HEK293 (cell line): ENCODE results near the gene FYTTD1.

Source experiments
- CTCF ChIA-PET: fragments of 350-600 bp; formaldehyde crosslinking; extraction: SDS; loops from one replicate; lab custom pipeline; 2021; ENCODE audit warnings: antibody characterized with exemption; lab: Yijun Ruan, JAX
- POLR2A ChIA-PET: fragments of 300-600 bp; formaldehyde crosslinking; extraction: SDS; loops from one replicate; lab custom pipeline; 2020; ENCODE audit warnings: antibody characterized with exemption, inconsistent platforms; lab: Yijun Ruan, JAX
- H3K27ac ChIP-seq: fragments of 200-500 bp; sonication (Bioruptor generic); 2 replicates; pipeline ENCODE4 v1.5.1; 2014; ENCODE audit warnings: low read depth, low read length, control low read depth, inconsistent platforms; ENCODE audit errors: extremely low read depth
- H3K36me3 ChIP-seq, 2 experiments: fragments of 200-500 bp in 1 of 2; sonication (Bioruptor generic) in 1 of 2; 1 replicate in 1 of 2; 2 replicates in 1 of 2; pipeline ENCODE4 v1.5.1; 2014 to 2017; ENCODE audit warnings: inconsistent platforms in 2 of 2, low read length in 2 of 2; ENCODE audit not compliant: control insufficient read depth in 2 of 2, insufficient read depth in 1 of 2
- H3K4me1 ChIP-seq: fragments of 200-500 bp; sonication (Bioruptor generic); 2 replicates; pipeline ENCODE4 v1.5.1; 2014; ENCODE audit warnings: mild to moderate bottlenecking, low read length, inconsistent platforms; ENCODE audit not compliant: control insufficient read depth, insufficient read depth
- H3K4me3 ChIP-seq: 2 replicates; pipeline ENCODE4 v1.5.1; 2011; ENCODE audit warnings: low read depth, mild to moderate bottlenecking, control low read depth, low read length, moderate library complexity
- H3K9me3 ChIP-seq: fragments of 200-500 bp; sonication (Bioruptor generic); 2 replicates; pipeline ENCODE4 v1.5.1; 2014; ENCODE audit warnings: low read depth, low read length, inconsistent platforms; ENCODE audit not compliant: control insufficient read depth, insufficient read depth
- BCL11B ChIP-seq: fragments of 450-650 bp; formaldehyde crosslinking; IDR thresholded peaks from 2 replicates; pipeline ENCODE4 v1.5.1; 2016; ENCODE audit warnings: low read depth, missing biosample characterization, missing genetic modification characterization
- IKZF3 ChIP-seq: fragments of 450-650 bp; IDR thresholded peaks from 2 replicates; pipeline ENCODE4 v1.5.0; 2018; ENCODE audit warnings: missing biosample characterization, mild to moderate bottlenecking, missing genetic modification characterization, moderate library complexity
- KLF7 ChIP-seq: fragments of 450-650 bp; formaldehyde crosslinking; IDR thresholded peaks from 2 replicates; pipeline ENCODE4 v1.5.1; 2016; ENCODE audit warnings: missing biosample characterization, missing genetic modification characterization, borderline replicate concordance
- OSR2 ChIP-seq: fragments of 450-650 bp; formaldehyde crosslinking; IDR thresholded peaks from 2 replicates; pipeline ENCODE4 v1.5.1; 2016; ENCODE audit warnings: missing biosample characterization, missing genetic modification characterization
- PRDM10 ChIP-seq: fragments of 450-650 bp; formaldehyde crosslinking; IDR thresholded peaks from 2 replicates; pipeline ENCODE4 v1.5.1; 2016; ENCODE audit warnings: missing biosample characterization, missing genetic modification characterization
- TRIM28 ChIP-seq: IDR thresholded peaks from 2 replicates; pipeline ENCODE4 v1.6.1; 2011; ENCODE audit warnings: low read length, control low read depth, borderline replicate concordance
- ZBTB17 ChIP-seq: fragments of 450-650 bp; formaldehyde crosslinking; IDR thresholded peaks from 2 replicates; pipeline ENCODE4 v1.5.1; 2016; ENCODE audit warnings: missing biosample characterization, missing genetic modification characterization
- ZBTB48 ChIP-seq: fragments of 450-650 bp; formaldehyde crosslinking; IDR thresholded peaks from 2 replicates; pipeline ENCODE4 v1.5.1; 2016; ENCODE audit warnings: missing biosample characterization, missing genetic modification characterization
- ZFHX2 ChIP-seq: fragments of 450-650 bp; formaldehyde crosslinking; conservative IDR thresholded peaks from 2 replicates; pipeline ENCODE4 v1.5.1; 2016; ENCODE audit warnings: missing biosample characterization, missing genetic modification characterization
- ZFP3 ChIP-seq: fragments of 450-650 bp; formaldehyde crosslinking; IDR thresholded peaks from 2 replicates; pipeline ENCODE4 v1.5.1; 2016; ENCODE audit warnings: low read depth, missing biosample characterization, missing genetic modification characterization
- ZFP41 ChIP-seq: fragments of 450-650 bp; formaldehyde crosslinking; IDR thresholded peaks from 2 replicates; pipeline ENCODE4 v1.5.1; 2016; ENCODE audit warnings: missing biosample characterization, missing genetic modification characterization, borderline replicate concordance
- ZNF169 ChIP-seq: fragments of 450-650 bp; formaldehyde crosslinking; IDR thresholded peaks from 2 replicates; pipeline ENCODE4 v1.5.1; 2016; ENCODE audit warnings: missing biosample characterization, missing genetic modification characterization
- ZNF184 ChIP-seq: fragments of 450-650 bp; IDR thresholded peaks from 2 replicates; pipeline ENCODE4 v1.5.1; 2018; ENCODE audit warnings: missing biosample characterization, mild to moderate bottlenecking, missing genetic modification characterization
- ZNF19 ChIP-seq: fragments of 450-650 bp; formaldehyde crosslinking; IDR thresholded peaks from 2 replicates; pipeline ENCODE4; 2016; ENCODE audit warnings: missing biosample characterization, missing genetic modification characterization, low read depth
- ZNF274 ChIP-seq, 2 experiments: fragments of 200-500 bp in 1 of 2; fragments of 450-650 bp in 1 of 2; sonication (Bioruptor generic) in 1 of 2; formaldehyde crosslinking in 1 of 2; IDR thresholded peaks; 2 replicates each; pipeline versions ENCODE4 v1.5.1 to v1.6.1; 2014 to 2016; ENCODE audit warnings: borderline replicate concordance in 1 of 2, inconsistent platforms in 1 of 2, low read length in 1 of 2, missing biosample characterization in 1 of 2, missing genetic modification characterization in 1 of 2
- ZNF324 ChIP-seq: fragments of 450-650 bp; formaldehyde crosslinking; IDR thresholded peaks from 2 replicates; pipeline ENCODE4 v1.5.1; 2016; ENCODE audit warnings: missing biosample characterization, missing genetic modification characterization
- ZNF366 ChIP-seq: fragments of 450-650 bp; formaldehyde crosslinking; conservative IDR thresholded peaks from 2 replicates; pipeline ENCODE4 v1.5.1; 2016; ENCODE audit warnings: missing biosample characterization, missing genetic modification characterization
- ZNF521 ChIP-seq: fragments of 450-650 bp; formaldehyde crosslinking; IDR thresholded peaks from 2 replicates; pipeline ENCODE4 v1.5.1; 2017; ENCODE audit warnings: missing biosample characterization, mild to moderate bottlenecking, missing genetic modification characterization
- ZNF529 ChIP-seq: fragments of 450-650 bp; formaldehyde crosslinking; IDR thresholded peaks from 2 replicates; pipeline ENCODE4 v1.5.1; 2017; ENCODE audit warnings: missing genetic modification characterization, missing biosample characterization; ENCODE audit not compliant: insufficient replicate concordance
- ZNF544 ChIP-seq: fragments of 450-650 bp; formaldehyde crosslinking; IDR thresholded peaks from 2 replicates; pipeline ENCODE4 v1.5.0; 2017; ENCODE audit warnings: missing biosample characterization, missing genetic modification characterization
- ZNF549 ChIP-seq: fragments of 450-650 bp; IDR thresholded peaks from 2 replicates; pipeline ENCODE4 v1.5.1; 2018; ENCODE audit warnings: missing biosample characterization, missing genetic modification characterization, mild to moderate bottlenecking, inconsistent platforms, moderate library complexity
- ZNF626 ChIP-seq: fragments of 450-650 bp; sonication (Bioruptor Pico); formaldehyde crosslinking; IDR thresholded peaks from 2 replicates; pipeline ENCODE4 v1.5.1; 2018; ENCODE audit warnings: missing biosample characterization, missing genetic modification characterization, inconsistent platforms
- ZSCAN18 ChIP-seq: fragments of 450-650 bp; formaldehyde crosslinking; IDR thresholded peaks from 2 replicates; pipeline ENCODE4 v1.5.1; 2016; ENCODE audit warnings: missing biosample characterization, missing genetic modification characterization
- TF ChIP-seq, protein P1 (sequence below): fragments of 450-650 bp; formaldehyde crosslinking; IDR thresholded peaks from 2 replicates; pipeline ENCODE4 v1.5.1; 2016; ENCODE audit warnings: missing biosample characterization, missing genetic modification characterization, borderline replicate concordance

FYTTD1 gene

GRCh38 chr3:197733042-197733441 lies 16.6 kb upstream of the FYTTD1 start (continued):
- TF ChIP-seq, protein P1, sequence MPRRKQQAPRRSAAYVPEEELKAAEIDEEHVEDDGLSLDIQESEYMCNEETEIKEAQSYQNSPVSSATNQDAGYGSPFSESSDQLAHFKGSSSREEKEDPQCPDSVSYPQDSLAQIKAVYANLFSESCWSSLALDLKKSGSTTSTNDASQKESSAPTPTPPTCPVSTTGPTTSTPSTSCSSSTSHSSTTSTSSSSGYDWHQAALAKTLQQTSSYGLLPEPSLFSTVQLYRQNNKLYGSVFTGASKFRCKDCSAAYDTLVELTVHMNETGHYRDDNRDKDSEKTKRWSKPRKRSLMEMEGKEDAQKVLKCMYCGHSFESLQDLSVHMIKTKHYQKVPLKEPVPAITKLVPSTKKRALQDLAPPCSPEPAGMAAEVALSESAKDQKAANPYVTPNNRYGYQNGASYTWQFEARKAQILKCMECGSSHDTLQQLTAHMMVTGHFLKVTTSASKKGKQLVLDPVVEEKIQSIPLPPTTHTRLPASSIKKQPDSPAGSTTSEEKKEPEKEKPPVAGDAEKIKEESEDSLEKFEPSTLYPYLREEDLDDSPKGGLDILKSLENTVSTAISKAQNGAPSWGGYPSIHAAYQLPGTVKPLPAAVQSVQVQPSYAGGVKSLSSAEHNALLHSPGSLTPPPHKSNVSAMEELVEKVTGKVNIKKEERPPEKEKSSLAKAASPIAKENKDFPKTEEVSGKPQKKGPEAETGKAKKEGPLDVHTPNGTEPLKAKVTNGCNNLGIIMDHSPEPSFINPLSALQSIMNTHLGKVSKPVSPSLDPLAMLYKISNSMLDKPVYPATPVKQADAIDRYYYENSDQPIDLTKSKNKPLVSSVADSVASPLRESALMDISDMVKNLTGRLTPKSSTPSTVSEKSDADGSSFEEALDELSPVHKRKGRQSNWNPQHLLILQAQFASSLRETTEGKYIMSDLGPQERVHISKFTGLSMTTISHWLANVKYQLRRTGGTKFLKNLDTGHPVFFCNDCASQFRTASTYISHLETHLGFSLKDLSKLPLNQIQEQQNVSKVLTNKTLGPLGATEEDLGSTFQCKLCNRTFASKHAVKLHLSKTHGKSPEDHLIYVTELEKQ, result no peak
- TF ChIP-seq ZNF544 (tag by site-specific recombination), result no peak
- no peak for TF ChIP-seq IKZF3 (tag by site-specific recombination)
- no peak for TF ChIP-seq OSR2 (tag by site-specific recombination)

DNA sequence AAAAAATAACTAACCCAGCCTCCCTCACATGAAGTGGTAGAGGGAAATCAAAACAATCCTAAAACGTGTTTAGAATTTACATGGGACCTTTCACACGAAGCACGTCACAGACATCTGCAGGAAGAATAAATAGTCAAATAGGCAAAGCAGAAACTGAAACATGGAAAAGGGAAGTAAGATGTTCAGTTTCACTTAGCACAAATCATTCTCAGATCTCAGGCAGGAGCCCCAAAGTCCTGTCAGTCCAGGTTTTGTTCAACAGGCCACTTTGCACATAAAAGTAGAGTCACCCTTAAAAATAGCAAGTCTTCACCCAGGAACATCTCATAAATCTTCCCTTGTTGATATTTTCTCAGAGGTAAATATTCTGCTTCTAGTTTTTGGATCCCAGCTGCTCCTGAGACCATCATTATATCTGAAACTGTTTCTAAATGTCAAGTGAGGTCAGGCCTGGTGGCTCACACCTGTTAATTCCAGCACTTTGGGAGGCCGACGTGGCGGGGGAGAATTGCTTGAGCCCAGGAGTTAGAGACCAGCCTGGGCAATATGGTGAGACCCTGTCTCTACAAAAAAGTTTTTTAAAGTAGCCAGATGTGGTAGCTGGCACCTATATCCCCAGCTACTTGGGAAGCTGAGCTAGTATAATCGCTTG lies 14.9 kb upstream of the FYTTD1 start:
- no peaks in the 10 kb centered on the region for H3K9me3 ChIP-seq
- no peaks in the 10 kb centered on the region for H3K4me1 ChIP-seq
- H3K36me3 ChIP-seq, result no peaks in the 10 kb centered on the region
- TF ChIP-seq ZNF324 (tag by site-specific recombination) (no peak), ZFP41 (tag by site-specific recombination) (no peak), ZFHX2 (tag by site-specific recombination) (no peak), ZSCAN18 (tag by site-specific recombination) (no peak), ZNF169 (tag by site-specific recombination) (no peak), TRIM28 (no peak), ZNF549 (tag by site-specific recombination) (no peak), ZNF19 (no peak), ZNF184 (no peak)
- ChIA-PET POLR2A (no interaction called here), CTCF (interaction anchor here (0.6 kb wide), 1 partner anchor 172 kb away, joined by 4 read pairs; no protein-coding TSS in a partner anchor)
- no peak overlapping the region for H3K4me3 ChIP-seq
- no peak overlapping the region for H3K27ac ChIP-seq

GRCh38 chr3:197736010-197736490 lies 13.6 kb upstream of the FYTTD1 start:
- no peaks in the 10 kb centered on the region for H3K36me3 ChIP-seq
- CTCF ChIA-PET, result interaction anchor here (0.7 kb wide), 1 partner anchor 11 kb away, joined by 3 read pairs; no protein-coding TSS in a partner anchor
- H3K9me3 ChIP-seq, result no peaks in the 10 kb centered on the region
- H3K4me3 ChIP-seq, result peak overlapping the region; percentile 88
- POLR2A ChIA-PET, result interaction anchor here (1.0 kb wide), 2 partner anchors 13 to 24 kb away, joined by 5 read pairs; partner anchors contain the start of gene FYTTD1
- H3K27ac ChIP-seq, result 0 out of 2 replicates have a peak overlapping the region, but pooled peaks have one; percentile 11
- no peaks in the 10 kb centered on the region for H3K4me1 ChIP-seq
- TF ChIP-seq KLF7 (tag by site-specific recombination) (0 out of 2 replicates have a peak, but pooled peaks have one; percentile 43), BCL11B (tag by site-specific recombination) (no peak), ZFP3 (tag by site-specific recombination) (no peak), ZNF626 (no peak), ZBTB48 (tag by site-specific recombination) (no peak), PRDM10 (tag by site-specific recombination) (peak; percentile 39; the same call in 1 of the 2 replicates), ZNF521 (tag by site-specific recombination) (no peak), ZBTB17 (tag by site-specific recombination) (peak; percentile 67), ZNF274 (IDR thresholded peaks at IDR 0.05; ENCODE audit: low read length) (no peak), ZNF274 (tag by site-specific recombination; IDR thresholded peaks at IDR 0.05; ENCODE audit: borderline replicate concordance) (no peak), ZNF529 (tag by site-specific recombination) (no peak), ZNF366 (tag by site-specific recombination) (0 out of 2 replicates have a peak, but pooled peaks have one; percentile 16)
